ENCODE data around the gene WDR76.

DNA sequence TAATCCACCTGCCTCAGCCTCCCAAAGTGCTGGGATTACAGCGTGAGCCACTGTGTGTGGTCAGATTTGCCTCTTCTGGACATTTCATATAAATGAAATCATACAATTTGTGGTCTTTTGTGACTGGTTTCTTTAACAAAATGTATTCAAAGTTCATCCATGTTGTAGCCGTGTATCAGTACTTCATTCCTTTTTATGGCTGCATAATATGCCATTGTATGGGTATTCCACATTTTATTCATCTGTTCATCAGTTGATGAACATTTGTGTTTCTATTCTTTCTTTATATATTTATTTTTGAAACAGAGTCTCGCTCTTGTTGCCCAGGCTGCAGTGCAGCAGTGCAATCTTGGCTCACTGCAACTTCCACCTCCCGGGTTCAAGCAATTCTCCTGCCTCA is 25.8 kb downstream of the WDR76 start:
- TF ChIP-seq POLR2A (IDR thresholded peaks at IDR 0.05) = no peak
- TF ChIP-seq, protein P1, sequence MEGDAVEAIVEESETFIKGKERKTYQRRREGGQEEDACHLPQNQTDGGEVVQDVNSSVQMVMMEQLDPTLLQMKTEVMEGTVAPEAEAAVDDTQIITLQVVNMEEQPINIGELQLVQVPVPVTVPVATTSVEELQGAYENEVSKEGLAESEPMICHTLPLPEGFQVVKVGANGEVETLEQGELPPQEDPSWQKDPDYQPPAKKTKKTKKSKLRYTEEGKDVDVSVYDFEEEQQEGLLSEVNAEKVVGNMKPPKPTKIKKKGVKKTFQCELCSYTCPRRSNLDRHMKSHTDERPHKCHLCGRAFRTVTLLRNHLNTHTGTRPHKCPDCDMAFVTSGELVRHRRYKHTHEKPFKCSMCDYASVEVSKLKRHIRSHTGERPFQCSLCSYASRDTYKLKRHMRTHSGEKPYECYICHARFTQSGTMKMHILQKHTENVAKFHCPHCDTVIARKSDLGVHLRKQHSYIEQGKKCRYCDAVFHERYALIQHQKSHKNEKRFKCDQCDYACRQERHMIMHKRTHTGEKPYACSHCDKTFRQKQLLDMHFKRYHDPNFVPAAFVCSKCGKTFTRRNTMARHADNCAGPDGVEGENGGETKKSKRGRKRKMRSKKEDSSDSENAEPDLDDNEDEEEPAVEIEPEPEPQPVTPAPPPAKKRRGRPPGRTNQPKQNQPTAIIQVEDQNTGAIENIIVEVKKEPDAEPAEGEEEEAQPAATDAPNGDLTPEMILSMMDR (IDR thresholded peaks at IDR 0.05) = no peak
- no peak for TF ChIP-seq POLR2AphosphoS5 (IDR thresholded peaks at IDR 0.05)
